ENCODE measurements around the gene SLC38A3.
A peak's percentile ranks its signal among the peaks of the same experiment; 100 is the strongest.
"Not testable (repeated sequence)": the region's sequence is repeated elsewhere in the genome, so short reads cannot be mapped to it uniquely, and the experiment has no call there.

SLC38A3 gene

GRCh38 chr3:50250514-50250913 is 45.4 kb downstream of the SLC38A3 start:
- DNase-seq (ENCODE audit: low read depth): no peak

DNA sequence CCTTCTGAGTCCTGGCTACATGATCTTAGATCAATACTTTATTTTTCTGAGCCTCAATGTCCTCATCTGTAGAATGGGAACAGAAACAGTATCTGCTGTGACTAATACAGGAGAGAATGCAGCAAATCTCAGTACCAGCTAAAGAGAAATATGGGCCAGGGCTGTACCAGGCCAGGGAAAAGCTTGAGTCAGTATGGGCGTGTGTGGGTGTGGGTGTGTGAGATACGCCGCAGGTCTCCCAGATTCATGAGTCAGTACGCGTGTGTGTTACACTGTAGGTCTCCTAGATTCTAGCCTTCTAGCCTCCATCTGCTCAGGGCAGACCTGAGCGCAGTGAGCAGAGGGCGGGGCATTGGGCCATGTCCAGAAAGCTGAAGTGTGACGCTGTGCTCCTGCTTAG is 46.1 kb downstream of the SLC38A3 start:
- DNase-seq (ENCODE audit: low read depth): peak; percentile 49

DNA sequence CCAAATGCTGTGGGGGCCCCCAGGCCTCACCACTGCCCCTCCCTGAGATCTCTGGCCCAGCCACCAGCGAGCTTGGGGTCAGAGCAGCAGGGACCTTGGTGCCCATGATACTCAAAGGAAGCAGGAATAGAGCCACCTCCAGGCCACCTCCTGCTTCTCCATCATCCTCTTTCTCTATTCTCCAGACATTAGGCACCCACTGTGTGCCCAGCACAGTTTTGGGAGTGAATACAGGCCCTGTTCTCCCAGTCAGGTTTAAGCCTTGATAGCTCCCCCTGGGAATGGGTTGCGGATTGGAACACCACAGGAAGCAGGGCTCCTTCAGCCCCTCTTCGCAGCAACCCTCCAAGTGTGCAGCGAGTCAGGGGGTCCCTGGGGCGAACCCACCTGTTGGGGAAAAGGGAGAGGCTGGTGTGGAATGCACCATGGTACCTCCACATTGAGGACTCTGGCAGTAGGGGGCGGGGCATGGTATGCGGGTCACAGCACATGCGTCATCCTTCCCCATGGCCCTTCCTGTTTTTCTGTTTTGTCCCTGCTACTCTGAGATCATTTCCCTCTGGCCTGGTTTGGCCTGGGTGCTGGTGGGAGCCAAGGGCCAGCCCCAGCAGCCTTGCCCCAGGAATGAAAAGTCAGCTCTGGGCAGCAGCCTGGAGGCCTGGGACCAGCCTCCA is 49.6 kb downstream of the SLC38A3 start:
- DNase-seq (ENCODE audit: low read depth): no peak

DNA sequence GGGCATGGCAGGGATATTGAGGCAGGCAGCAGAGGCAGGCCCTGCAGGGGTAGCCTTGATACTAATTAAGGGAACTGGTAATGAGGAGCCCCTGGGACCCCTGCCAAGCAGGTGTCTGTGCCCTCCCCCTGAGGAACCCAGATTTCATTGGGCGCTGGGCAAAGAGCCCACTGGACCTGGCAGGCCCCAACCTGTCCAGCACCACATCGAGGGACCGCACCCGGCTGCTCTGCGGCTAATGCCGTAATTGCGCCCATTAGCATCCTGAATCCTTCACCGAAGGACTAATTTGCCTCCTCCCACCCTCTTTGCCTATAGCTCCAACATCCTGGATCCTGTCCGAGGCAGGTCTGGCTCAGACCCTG is 50.2 kb downstream of the SLC38A3 start:
- DNase-seq (ENCODE audit: low read depth): no peak

DNA sequence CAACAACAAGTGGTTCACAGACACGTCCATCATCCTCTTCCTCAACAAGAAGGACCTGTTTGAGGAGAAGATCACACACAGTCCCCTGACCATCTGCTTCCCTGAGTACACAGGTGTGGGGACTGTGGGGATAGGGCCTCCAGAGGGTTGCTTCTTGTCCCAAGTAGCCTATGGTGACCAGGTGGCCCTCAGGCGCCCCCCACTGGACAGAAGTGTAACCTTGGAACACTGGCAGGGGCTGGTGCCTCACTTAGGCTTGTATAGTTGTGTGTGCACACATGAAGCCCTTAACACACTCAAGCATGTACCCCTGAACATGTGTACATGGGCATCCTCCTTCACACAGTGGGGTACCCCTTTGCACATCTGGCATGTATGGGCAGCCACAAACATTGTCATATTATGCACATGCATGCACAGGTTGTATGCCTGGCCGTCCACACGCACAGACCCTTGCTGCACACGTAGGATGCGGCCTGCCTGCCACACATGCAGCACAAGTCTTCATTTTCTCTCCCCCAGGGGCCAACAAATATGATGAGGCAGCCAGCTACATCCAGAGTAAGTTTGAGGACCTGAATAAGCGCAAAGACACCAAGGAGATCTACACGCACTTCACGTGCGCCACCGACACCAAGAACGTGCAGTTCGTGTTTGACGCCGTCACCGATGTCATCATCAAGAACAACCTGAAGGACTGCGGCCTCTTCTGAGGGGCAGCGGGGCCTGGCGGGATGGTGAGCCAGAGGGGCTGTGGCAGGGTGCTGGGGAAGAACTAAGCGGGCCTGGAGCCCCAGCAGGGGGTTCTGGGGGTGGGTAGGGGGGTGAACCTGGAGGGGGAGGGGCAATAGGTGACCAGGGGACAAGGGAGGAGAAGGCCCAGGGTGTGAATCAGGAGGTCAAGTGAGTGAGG is 52.2 kb downstream of the SLC38A3 start:
- peak; percentile 38 for DNase-seq (ENCODE audit: low read depth)

GRCh38 chr3:50258029-50258680 is 53.1 kb downstream of the SLC38A3 start:
- DNase-seq (ENCODE audit: low read depth): no peak

GRCh38 chr3:50258979-50259378 is 53.9 kb downstream of the SLC38A3 start:
- no peak for DNase-seq (ENCODE audit: low read depth)

GRCh38 chr3:50259432-50260026 is 54.5 kb downstream of the SLC38A3 start:
- DNase-seq (ENCODE audit: low read depth): no peak

DNA sequence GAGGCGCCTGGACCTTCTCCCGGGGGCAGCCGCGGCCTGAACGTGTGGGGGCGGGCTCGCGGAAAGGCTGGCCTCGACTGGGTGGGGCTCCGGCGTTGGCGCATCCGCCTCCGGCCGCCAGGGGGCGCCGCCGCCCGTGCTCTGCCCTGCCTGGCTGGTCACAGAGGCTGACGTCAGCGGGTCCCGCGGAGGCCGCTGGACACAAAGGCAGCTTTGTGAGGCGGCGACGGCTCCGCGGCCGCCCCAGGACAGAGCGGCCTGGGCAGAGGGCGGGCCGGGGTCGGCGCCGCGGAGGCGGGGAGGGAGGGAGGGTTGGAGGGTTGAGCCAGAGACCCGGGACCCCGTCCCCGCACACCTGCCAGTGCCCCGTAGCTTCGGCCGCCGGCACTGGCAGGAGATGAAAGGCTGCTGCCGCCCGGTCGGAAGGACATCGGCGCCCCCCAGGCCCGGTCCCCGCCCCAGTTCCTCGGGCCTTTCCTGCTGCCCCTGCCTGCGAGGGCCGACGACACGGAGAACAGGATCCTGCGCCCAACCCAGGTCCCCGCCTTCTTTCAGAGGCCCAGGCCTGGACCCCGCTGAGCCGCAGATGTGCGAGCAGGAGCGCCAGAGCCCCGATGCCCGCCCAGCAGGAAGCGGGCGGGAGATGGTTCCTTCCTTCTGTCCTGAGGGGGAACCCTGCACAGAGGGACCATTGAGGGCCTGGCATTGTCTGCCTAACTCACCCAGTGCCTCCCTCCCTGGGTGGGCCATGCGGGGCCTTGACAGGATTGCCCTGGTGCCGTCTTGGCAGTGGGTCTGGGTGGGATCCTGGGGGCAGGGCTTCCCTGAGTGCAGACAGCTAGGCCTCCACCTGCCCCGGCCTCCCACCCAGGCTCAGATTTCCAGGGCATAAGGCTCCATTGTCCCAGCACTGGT is 55.2 kb downstream of the SLC38A3 start:
- peak; percentile 89 for DNase-seq (ENCODE audit: low read depth)

DNA sequence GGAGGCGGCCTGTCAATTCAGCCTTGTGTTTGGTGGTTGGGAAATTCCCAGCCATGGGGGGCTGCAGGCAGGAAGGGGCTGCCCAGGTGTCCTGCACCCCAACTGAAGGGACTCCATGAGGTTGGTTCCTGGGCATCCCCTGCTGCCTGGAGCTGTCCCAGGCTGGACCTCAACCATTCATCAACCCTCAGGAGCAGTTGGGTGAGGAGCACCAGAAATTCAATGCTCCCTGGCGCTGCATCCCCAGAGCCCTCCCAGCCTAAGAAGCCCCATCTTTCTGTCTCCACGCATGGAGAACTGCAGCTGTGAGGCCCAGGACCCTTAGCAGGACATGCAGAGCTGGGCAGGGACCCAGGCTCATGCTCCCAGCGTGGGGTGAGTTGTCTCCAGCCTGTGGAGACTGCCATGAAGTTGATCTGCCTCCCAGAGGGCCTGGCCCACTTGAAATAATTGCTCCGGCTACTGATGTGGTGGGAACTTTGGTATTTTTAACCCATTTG is 55.9 kb downstream of the SLC38A3 start:
- no peak for DNase-seq (ENCODE audit: low read depth)

DNA sequence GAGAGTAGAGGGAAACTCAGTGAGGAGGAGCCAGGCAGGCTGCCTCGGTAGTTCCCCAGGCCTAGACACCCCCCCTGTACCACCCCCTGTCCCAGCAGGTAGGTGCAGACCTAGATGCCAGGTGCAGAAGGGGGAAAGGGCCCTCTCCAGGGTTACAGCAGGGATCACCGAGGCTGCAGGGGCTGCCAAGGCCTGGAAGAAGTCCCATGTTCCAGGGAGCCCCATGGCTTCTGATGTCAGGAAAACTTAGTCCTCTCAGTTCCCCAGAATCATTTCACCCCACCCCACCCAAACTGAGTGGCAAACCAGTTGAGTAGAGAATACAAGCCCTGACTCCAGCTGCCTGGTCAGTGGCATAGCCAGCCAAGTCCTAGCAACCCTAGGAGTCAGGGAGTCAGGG is 56.4 kb downstream of the SLC38A3 start:
- no peak for DNase-seq (ENCODE audit: low read depth)

- DNase-seq (ENCODE audit: low read depth): not testable (repeated sequence)
Measured at GRCh38 chr3:50262200-50262599, 57.1 kb downstream of the SLC38A3 start.

DNA sequence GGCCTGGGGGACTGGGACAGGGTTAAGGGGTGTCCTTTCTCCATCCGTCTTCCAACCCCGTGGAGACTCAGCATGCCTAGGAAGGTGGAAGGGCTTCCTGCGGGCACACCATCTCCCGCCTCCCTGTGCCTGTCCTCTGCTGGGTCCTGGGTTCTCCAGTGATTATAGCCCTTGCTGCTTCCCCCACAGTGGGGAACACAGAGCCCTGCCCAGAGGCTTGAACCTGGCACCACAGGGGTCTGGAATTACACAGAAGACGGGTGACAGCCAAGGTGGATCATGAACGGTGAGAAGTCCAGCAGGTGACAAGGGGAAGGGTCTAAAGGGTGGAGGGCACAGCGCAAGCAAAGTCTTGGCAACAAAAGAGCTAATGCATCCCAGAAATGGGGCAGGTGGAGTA is 57.7 kb downstream of the SLC38A3 start:
- no peak for DNase-seq (ENCODE audit: low read depth)

- no peak for DNase-seq (ENCODE audit: low read depth)
Measured at GRCh38 chr3:50263478-50264382, 58.7 kb downstream of the SLC38A3 start.

DNA sequence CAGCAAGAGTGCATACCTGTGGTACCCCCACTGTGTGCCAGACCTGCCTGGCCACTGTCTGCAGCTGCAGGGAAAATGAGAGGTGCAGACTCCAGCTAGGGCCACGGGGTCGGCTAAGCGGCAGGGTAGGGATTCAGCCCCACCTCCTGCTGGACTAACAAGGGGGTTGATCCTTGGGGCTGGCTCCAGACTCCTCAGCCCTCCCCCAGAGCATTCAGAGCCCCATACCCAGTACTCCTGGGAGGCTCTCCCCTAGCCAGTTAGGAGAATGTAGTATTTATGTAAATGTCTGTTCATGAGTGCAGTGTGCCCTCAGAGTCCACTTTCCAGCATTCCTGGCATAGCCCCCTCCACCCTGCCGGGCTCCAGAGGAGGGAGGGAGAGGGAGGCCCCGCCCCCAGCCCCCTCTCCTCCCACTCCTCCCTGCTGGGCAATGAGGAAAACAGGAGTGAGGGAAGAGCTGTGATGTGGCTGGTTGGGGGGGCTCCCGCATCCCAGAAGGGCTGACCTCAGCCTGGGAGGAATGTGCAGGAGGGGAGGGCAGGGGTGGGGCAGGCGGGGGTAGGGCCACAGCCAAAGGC is 59.4 kb downstream of the SLC38A3 start:
- no peak for DNase-seq (ENCODE audit: low read depth)

GRCh38 chr3:50264964-50265485 is 60.0 kb downstream of the SLC38A3 start:
- DNase-seq (ENCODE audit: low read depth): no peak

DNA sequence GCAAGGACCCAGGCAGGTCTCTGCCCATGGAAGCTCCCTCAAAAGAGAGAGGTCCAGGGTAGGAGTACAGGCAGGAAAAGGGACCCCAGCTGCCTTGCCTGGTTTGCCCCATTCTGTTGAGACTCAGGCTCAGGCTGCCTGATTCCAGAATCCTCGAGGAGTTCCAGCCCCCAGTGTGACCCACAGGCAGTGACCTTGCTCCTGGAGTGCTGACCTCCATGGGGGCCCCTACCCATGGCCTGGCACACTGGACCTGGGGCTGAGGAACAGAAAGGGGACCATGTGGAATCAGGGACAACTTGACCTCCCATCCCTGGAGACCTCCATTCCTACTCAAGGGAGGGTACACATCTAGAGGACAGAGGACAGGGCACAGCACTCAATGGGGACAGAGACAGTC is 60.5 kb downstream of the SLC38A3 start:
- no peak for DNase-seq (ENCODE audit: low read depth)

- no peak for DNase-seq (ENCODE audit: low read depth)
Measured at GRCh38 chr3:50266017-50266416, 60.9 kb downstream of the SLC38A3 start.

GRCh38 chr3:50266836-50267235 is 61.8 kb downstream of the SLC38A3 start:
- no peak for DNase-seq (ENCODE audit: low read depth)
